Body of pancreas (tissue), 4 donors: ENCODE results near the gene SLC39A13. TPM values are rescaled to one million over a fixed set of nuclear protein-coding genes. Genes with fewer than 3 reads are reported as not detected.
A peak's percentile ranks its signal among the peaks of the same experiment; 100 is the strongest.

ENCODE experiments used
- ATAC-seq: fragments of 150-250 bp; one replicate; pipeline ENCODE4 v1.9.1; 2016
- DNase-seq, 4 donors: peaks; one replicate each; pipeline ENCODE4 v3.0.0-alpha.2; 2019
- H3K27ac ChIP-seq, 4 donors: fragments of 200-600 bp; sonication (generic); 1 replicate in 3 of 4; 2 replicates in 1 of 4; pipeline versions ENCODE4 v1.5.1 to v1.6.1; 2016 to 2019; ENCODE audit warnings: mild to moderate bottlenecking in 1 of 4, mixed read lengths in 1 of 4, moderate library complexity in 1 of 4
- H3K27me3 ChIP-seq, 2 donors: fragments of 200-600 bp; sonication (generic); one replicate each; pipeline ENCODE4 v1.6.0; 2016; ENCODE audit warnings: mild to moderate bottlenecking in 1 of 2
- H3K36me3 ChIP-seq, 2 donors: fragments of 200-600 bp; sonication (generic); replicated peaks in 1 of 2; 2 replicates each; pipeline ENCODE4 v1.5.1; 2016; ENCODE audit warnings: low read depth in 2 of 2; ENCODE audit not compliant: insufficient read depth in 1 of 2
- H3K4me1 ChIP-seq: fragments of 200-600 bp; sonication (generic); one replicate; pipeline ENCODE4 v1.6.0; 2016
- H3K4me3 ChIP-seq, 2 donors: fragments of 200-600 bp; sonication (generic); 1 replicate in 1 of 2; 2 replicates in 1 of 2; pipeline ENCODE4 v1.5.1; 2016 to 2019
- H3K9me3 ChIP-seq, 3 donors: fragments of 200-600 bp; sonication (generic); 1 replicate in 2 of 3; 2 replicates in 1 of 3; pipeline ENCODE4 v1.5.1; 2016
- CTCF ChIP-seq, 7 experiments: fragments of 450-650 bp in 4 of 7; fragments of 200-600 bp in 3 of 7; sonication (generic) in 3 of 7; IDR thresholded peaks; one replicate each; pipeline ENCODE4 v1.5.1; 2016 to 2019; ENCODE audit warnings: antibody characterized with exemption in 7 of 7
- POLR2A ChIP-seq, 3 donors: fragments of 450-650 bp; IDR thresholded peaks; one replicate each; pipeline ENCODE4 v1.6.1; 2016; ENCODE audit warnings: antibody characterized with exemption in 3 of 3, mild to moderate bottlenecking in 2 of 3
- WGBS, 2 donors: methylation state at CpG; one replicate each; pipeline ENCODE4 v1.1.5; 2017; 5-methylcytosine and 5-hydroxymethylcytosine counted together
- intact Hi-C: fragments of 100-400 bp; cut with DNase I; formaldehyde crosslinking; loops from one replicate; pipeline ENCODE4 v1.15.1; 2023
- total RNA-seq, 2 donors: library from RNA; depleted of rRNA; stranded (reverse); fragments of >200 nt; gene quantifications; one replicate each; pipeline ENCODE4 v1.1.0, GENCODE V29; 2016

SLC39A13 gene
- total RNA-seq, 2 donors from 2014 or later = 54.7 TPM

GRCh38 chr11:47394322-47395222, 13.8 kb upstream of the SLC39A13 start:
- Histone ChIP-seq H3K4me1 (peaks cover 3% of the 10 kb centered on the region), H3K27ac (peak overlapping the region in 2 of 4 donors; percentile 55 to 83), H3K4me3 (no peak overlapping the region), H3K9me3 (no peaks in the 10 kb centered on the region), H3K36me3 (no peaks in the 10 kb centered on the region), H3K27me3 (no peaks in the 10 kb centered on the region)
- peak; percentile 11 for ATAC-seq
- intact Hi-C loops = no loop called here
- TF ChIP-seq POLR2A (IDR thresholded peaks at IDR 0.05) (peak in 2 of 3 donors; percentile 18 to 46), CTCF (IDR thresholded peaks at IDR 0.05) (no peak)
- DNase-seq = peak in 1 of 4 donors; percentile 73
- WGBS, 2 donors = 75 to 86% methylated on average over 15 to 37 of the region's 39 CpGs

- ATAC-seq (no peak), DNase-seq (no peak)
- intact Hi-C loops = no loop called here
- Histone ChIP-seq H3K4me1 (peaks cover 8% of the 10 kb centered on the region), H3K9me3 (no peaks in the 10 kb centered on the region), H3K36me3 (no peaks in the 10 kb centered on the region), H3K27ac (peak overlapping the region in 2 of 4 donors; percentile 55 to 83), H3K27me3 (no peaks in the 10 kb centered on the region), H3K4me3 (no peak overlapping the region)
- WGBS, 2 donors = 69 to 86% methylated on average over 20 to 25 of the region's 25 CpGs
- no peak for TF ChIP-seq POLR2A (IDR thresholded peaks at IDR 0.05)
- no peak for TF ChIP-seq CTCF (IDR thresholded peaks at IDR 0.05)
These were observed 13.0 kb upstream of the SLC39A13 start for GRCh38 chr11:47395223-47396048.

- DNase-seq = no peak
- Histone ChIP-seq H3K9me3 (no peaks in the 10 kb centered on the region), H3K4me1 (peaks cover 14% of the 10 kb centered on the region), H3K27me3 (no peaks in the 10 kb centered on the region), H3K36me3 (no peaks in the 10 kb centered on the region), H3K27ac (peak overlapping the region in 1 of 4 donors; percentile 83), H3K4me3 (no peak overlapping the region)
- intact Hi-C loops = no loop called here
- TF ChIP-seq CTCF (IDR thresholded peaks at IDR 0.05) (no peak), POLR2A (IDR thresholded peaks at IDR 0.05) (no peak)
- no peak for ATAC-seq
- WGBS, 2 donors = 72 to 87% methylated on average over 3 of the region's 3 CpGs
These were observed 12.4 kb upstream of the SLC39A13 start for GRCh38 chr11:47396049-47396320.

- 86 to 95% methylated on average over 3 of the region's 3 CpGs for WGBS, 2 donors
- H3K4me3 ChIP-seq = no peak overlapping the region
- ATAC-seq = no peak
- no peaks in the 10 kb centered on the region for H3K36me3 ChIP-seq
- DNase-seq = no peak
- no peaks in the 10 kb centered on the region for H3K27me3 ChIP-seq
- intact Hi-C loops = no loop called here
- peaks cover 16% of the 10 kb centered on the region for H3K4me1 ChIP-seq
- H3K9me3 ChIP-seq = no peaks in the 10 kb centered on the region
- TF ChIP-seq POLR2A (IDR thresholded peaks at IDR 0.05) (no peak), CTCF (IDR thresholded peaks at IDR 0.05) (no peak)
- H3K27ac ChIP-seq = no peak overlapping the region
These were observed 10.4 kb upstream of the SLC39A13 start for GRCh38 chr11:47398011-47398410.
